DOHH2 (cell line): ENCODE results near the gene DOCK4.

Source experiments
- H3F3A ChIP-seq: fragments of 200-600 bp; sonication (generic), shearing (Covaris generic); 2 replicates; pipeline ENCODE4 v1.6.0; 2016; ENCODE audit warnings: antibody characterized with exemption, mild to moderate bottlenecking; ENCODE audit not compliant: control insufficient read depth, insufficient read depth
- H3K27ac ChIP-seq: fragments of 200-600 bp; sonication (generic); 2 replicates; pipeline ENCODE4 v1.5.1; 2014; ENCODE audit warnings: low read depth, mild to moderate bottlenecking, low read length, moderate library complexity
- H3K27me3 ChIP-seq: fragments of 200-600 bp; sonication (generic); 2 replicates; pipeline ENCODE4 v1.6.1; 2014; ENCODE audit warnings: mild to moderate bottlenecking, low read length, mixed read lengths; ENCODE audit not compliant: control insufficient read depth
- H3K36me3 ChIP-seq: fragments of 200-600 bp; sonication (generic); 2 replicates; pipeline ENCODE4 v1.6.1; 2014; ENCODE audit warnings: mild to moderate bottlenecking, low read length, moderate library complexity, mixed read lengths; ENCODE audit not compliant: control insufficient read depth
- H3K4me1 ChIP-seq: fragments of 200-600 bp; sonication (generic); 2 replicates; pipeline ENCODE4 v1.6.1; 2014; ENCODE audit warnings: mild to moderate bottlenecking, low read length, mixed read lengths; ENCODE audit not compliant: control insufficient read depth
- H3K4me2 ChIP-seq: fragments of 200-600 bp; sonication (generic); 2 replicates; pipeline ENCODE4 v1.6.0; 2014; ENCODE audit warnings: mild to moderate bottlenecking, low read length, moderate library complexity
- H3K4me3 ChIP-seq: fragments of 200-600 bp; sonication (generic); 2 replicates; pipeline ENCODE4 v1.5.1; 2014; ENCODE audit warnings: mild to moderate bottlenecking, low read length, mixed read lengths
- H3K79me2 ChIP-seq: fragments of 200-600 bp; sonication (generic); 2 replicates; pipeline ENCODE4 v1.6.1; 2014; ENCODE audit warnings: mild to moderate bottlenecking, low read length, mixed read lengths; ENCODE audit not compliant: control insufficient read depth
- H3K9me2 ChIP-seq: fragments of 200-600 bp; sonication (generic); replicated peaks from 2 replicates; pipeline ENCODE4 v1.6.1; 2014; ENCODE audit warnings: mild to moderate bottlenecking, low read length, mixed read lengths; ENCODE audit not compliant: control insufficient read depth
- H3K9me3 ChIP-seq: fragments of 200-600 bp; sonication (generic); 2 replicates; pipeline ENCODE4 v1.6.1; 2014; ENCODE audit warnings: antibody characterized with exemption, low read length, mixed read lengths; ENCODE audit not compliant: control insufficient read depth, insufficient read depth
- H4K20me1 ChIP-seq: fragments of 200-600 bp; sonication (generic); 2 replicates; pipeline ENCODE4 v1.6.0; 2014; ENCODE audit warnings: low read depth, mild to moderate bottlenecking, antibody characterized with exemption, low read length, moderate library complexity; ENCODE audit not compliant: control insufficient read depth, insufficient read depth
- EZH2phosphoT487 ChIP-seq: fragments of 200-600 bp; sonication (generic); IDR thresholded peaks from 2 replicates; pipeline ENCODE4 v1.6.1; 2017; ENCODE audit warnings: borderline replicate concordance, mild to moderate bottlenecking, antibody characterized with exemption, low read length, moderate library complexity, mixed read lengths
- TF ChIP-seq, protein P1 (sequence below): fragments of 200-600 bp; sonication (generic); IDR thresholded peaks from one replicate; pipeline ENCODE4 v1.5.1; 2014; ENCODE audit warnings: antibody characterized with exemption, mild to moderate bottlenecking, low read depth, low read length; ENCODE audit not compliant: poor library complexity, severe bottlenecking

Gene DOCK4

DNA sequence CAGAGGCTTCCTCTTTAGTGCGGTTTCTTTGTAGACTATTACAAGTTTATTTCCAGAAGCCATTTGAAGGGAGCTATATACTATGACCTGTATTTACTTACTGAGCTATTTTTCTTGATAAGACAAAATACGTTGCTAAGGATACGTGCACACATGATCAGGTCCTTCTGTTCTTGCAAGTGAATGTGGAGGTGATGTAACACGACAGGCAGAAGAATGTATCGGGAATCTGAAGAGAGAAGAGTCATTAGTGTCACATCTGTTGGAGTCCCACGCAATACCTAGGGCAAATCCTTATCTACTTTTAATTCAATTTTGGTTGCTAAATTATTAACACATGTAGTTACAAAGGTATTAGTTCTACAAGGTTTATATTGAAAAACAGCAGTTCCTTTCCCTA is 359.3 kb downstream of the DOCK4 start:
- H3K9me3 ChIP-seq = no peaks in the 10 kb centered on the region; the same call in 1 of the 2 replicates
- no peak overlapping the region for H3K4me2 ChIP-seq
- no peaks in the 10 kb centered on the region for H3K4me1 ChIP-seq
- H3K27me3 ChIP-seq = no peaks in the 10 kb centered on the region
- H3K79me2 ChIP-seq = no peaks in the 10 kb centered on the region
- H3K9me2 ChIP-seq = no peaks in the 10 kb centered on the region
- no peak overlapping the region for H3K27ac ChIP-seq
- TF ChIP-seq, protein P1, sequence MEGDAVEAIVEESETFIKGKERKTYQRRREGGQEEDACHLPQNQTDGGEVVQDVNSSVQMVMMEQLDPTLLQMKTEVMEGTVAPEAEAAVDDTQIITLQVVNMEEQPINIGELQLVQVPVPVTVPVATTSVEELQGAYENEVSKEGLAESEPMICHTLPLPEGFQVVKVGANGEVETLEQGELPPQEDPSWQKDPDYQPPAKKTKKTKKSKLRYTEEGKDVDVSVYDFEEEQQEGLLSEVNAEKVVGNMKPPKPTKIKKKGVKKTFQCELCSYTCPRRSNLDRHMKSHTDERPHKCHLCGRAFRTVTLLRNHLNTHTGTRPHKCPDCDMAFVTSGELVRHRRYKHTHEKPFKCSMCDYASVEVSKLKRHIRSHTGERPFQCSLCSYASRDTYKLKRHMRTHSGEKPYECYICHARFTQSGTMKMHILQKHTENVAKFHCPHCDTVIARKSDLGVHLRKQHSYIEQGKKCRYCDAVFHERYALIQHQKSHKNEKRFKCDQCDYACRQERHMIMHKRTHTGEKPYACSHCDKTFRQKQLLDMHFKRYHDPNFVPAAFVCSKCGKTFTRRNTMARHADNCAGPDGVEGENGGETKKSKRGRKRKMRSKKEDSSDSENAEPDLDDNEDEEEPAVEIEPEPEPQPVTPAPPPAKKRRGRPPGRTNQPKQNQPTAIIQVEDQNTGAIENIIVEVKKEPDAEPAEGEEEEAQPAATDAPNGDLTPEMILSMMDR = no peak
- no peak for TF ChIP-seq EZH2phosphoT487
- no peak overlapping the region for H3K4me3 ChIP-seq
- no peaks in the 10 kb centered on the region for H4K20me1 ChIP-seq
- no peaks in the 10 kb centered on the region for H3K36me3 ChIP-seq
- no peaks in the 10 kb centered on the region for H3F3A ChIP-seq

DNA sequence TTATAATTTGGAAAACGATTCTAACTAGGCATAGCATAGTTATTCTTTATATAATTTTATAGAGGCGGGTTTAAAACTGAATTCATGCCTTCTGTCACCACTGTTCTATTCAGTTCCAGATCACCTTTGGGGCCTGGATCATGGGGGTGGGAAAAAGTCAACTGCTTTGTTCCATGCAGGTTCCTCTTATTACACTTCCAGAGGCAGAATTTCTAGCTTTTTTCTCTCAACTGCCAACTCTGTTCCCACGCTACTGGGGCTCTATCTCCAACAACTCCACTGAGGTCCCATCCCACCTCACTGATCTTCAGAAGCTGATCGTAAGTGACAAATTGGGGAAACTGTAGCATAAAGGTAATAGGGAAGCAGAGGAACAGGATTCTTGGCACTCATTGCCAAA is 360.3 kb downstream of the DOCK4 start:
- Histone ChIP-seq H3K36me3 (no peaks in the 10 kb centered on the region), H3K27me3 (no peaks in the 10 kb centered on the region), H3K4me2 (no peak overlapping the region)

DNA sequence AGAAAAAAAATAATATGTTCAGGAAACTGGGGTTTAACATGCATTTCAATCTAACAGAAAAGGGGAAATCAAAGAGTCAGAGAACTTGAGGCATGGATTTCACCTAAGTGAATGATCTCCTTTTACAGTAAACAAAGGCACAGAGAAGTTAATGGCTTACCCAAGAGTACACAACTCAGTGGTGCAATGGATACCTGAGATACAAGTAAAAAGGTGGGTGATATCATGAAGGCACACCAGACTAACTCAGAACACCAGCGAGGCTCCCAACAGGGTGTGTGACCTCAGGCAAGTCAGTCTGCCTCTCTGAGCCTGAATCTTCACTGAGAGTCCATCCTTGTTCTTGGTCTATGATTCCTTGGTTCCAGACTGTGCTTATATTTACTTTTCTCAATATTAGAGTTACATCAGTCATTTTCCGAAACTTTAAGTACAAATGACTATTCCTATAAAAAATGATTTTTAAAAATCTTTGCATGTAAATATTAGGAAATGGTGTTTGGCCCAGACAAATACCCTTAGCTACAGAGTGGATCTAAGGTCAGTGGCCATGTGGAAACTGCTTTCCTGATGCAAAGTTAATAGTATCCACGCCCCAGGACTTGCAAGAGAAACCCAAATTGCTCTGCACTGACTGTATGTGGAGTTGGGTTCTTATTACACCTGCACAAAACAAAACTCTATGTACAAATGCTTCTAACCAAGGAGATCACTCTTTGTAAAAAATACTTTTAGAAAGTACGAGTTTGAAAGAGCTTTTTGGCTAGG is 361.1 kb downstream of the DOCK4 start:
- Histone ChIP-seq H3K27me3 (no peaks in the 10 kb centered on the region), H3K4me2 (no peak overlapping the region), H3K27ac (no peak overlapping the region), H3K9me3 (no peaks in the 10 kb centered on the region; the same call in 1 of the 2 replicates), H3K79me2 (no peaks in the 10 kb centered on the region), H4K20me1 (no peaks in the 10 kb centered on the region), H3K36me3 (no peaks in the 10 kb centered on the region), H3F3A (no peaks in the 10 kb centered on the region), H3K4me3 (no peak overlapping the region), H3K9me2 (no peaks in the 10 kb centered on the region), H3K4me1 (no peaks in the 10 kb centered on the region)
- no peak for TF ChIP-seq EZH2phosphoT487
- TF ChIP-seq, protein P1 = no peak

More for the DNA sequence above, 360.3 kb downstream of the DOCK4 start:
- no peak overlapping the region for H3K4me3 ChIP-seq
- H3K9me3 ChIP-seq = no peaks in the 10 kb centered on the region; the same call in 1 of the 2 replicates
- no peaks in the 10 kb centered on the region for H3K4me1 ChIP-seq
- no peaks in the 10 kb centered on the region for H3F3A ChIP-seq
- H3K79me2 ChIP-seq = no peaks in the 10 kb centered on the region
- no peaks in the 10 kb centered on the region for H3K9me2 ChIP-seq
- no peak overlapping the region for H3K27ac ChIP-seq
- TF ChIP-seq, protein P1 = no peak
- H4K20me1 ChIP-seq = no peaks in the 10 kb centered on the region
